Right lobe of liver (tissue), 4 donors: ENCODE results near the gene GLIS1.

Source experiments
- POLR2A ChIP-seq: fragments of 450-650 bp; IDR thresholded peaks from one replicate; pipeline ENCODE4 v1.6.1; 2017; ENCODE audit warnings: antibody characterized with exemption, mild to moderate bottlenecking
- TF ChIP-seq, protein P1 (sequence below), 4 donors: fragments of 200-600 bp in 3 of 4; fragments of 450-650 bp in 1 of 4; IDR thresholded peaks; one replicate each; pipeline versions ENCODE4 v1.5.1 to v1.8.0; 2016 to 2022; ENCODE audit warnings: antibody characterized with exemption in 4 of 4, mild to moderate bottlenecking in 2 of 4
- donor health status: DM: no; HTN: no; CAD: no.
- donor health status: DM: no; HTN: no; CAD: no.
- donor health status: DM: no; HTN: yes; CAD: no.

DNA sequence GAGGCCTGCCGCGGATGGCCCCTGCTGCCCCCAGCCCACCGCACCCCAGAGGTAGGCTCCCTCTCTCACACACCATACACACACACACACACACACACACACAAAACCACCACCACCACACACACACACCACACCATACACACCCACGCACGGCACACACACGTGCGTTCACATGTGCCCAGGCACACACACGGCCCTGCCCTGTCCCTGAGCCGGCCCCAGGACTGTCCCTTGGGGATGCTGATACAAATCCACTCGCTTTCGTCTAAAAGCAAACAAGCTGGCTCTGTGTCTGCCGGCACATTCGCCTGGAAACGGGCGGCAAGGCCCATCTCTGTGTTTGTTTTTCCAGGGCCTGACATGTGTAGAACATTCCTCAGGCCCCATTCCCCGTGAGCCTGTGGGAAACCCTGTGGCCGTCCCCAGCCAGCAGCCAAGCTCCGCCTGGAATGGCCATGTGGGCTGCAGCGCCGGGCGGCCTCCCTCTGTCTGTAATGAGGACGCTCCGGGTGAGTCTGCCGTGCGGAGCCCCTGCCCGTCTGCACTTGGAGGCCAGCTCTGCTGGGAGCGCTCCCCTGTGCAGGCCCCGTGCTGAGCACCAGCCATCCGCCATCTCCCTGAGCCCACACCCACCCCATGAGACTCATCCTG lies 212.4 kb downstream of the GLIS1 start:
- TF ChIP-seq, protein P1, sequence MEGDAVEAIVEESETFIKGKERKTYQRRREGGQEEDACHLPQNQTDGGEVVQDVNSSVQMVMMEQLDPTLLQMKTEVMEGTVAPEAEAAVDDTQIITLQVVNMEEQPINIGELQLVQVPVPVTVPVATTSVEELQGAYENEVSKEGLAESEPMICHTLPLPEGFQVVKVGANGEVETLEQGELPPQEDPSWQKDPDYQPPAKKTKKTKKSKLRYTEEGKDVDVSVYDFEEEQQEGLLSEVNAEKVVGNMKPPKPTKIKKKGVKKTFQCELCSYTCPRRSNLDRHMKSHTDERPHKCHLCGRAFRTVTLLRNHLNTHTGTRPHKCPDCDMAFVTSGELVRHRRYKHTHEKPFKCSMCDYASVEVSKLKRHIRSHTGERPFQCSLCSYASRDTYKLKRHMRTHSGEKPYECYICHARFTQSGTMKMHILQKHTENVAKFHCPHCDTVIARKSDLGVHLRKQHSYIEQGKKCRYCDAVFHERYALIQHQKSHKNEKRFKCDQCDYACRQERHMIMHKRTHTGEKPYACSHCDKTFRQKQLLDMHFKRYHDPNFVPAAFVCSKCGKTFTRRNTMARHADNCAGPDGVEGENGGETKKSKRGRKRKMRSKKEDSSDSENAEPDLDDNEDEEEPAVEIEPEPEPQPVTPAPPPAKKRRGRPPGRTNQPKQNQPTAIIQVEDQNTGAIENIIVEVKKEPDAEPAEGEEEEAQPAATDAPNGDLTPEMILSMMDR (IDR thresholded peaks at IDR 0.05), result no peak
- TF ChIP-seq POLR2A, result no peak
